Erythroblast (primary cell): ENCODE results near the gene METTL27.
"Not testable (repeated sequence)": the region's sequence is repeated elsewhere in the genome, so short reads cannot be mapped to it uniquely, and the experiment has no call there.

ENCODE experiments used
- DNase-seq, 2 experiments: peaks; one replicate each; lab custom pipeline; 2025; lab: John Stamatoyannopoulos, UW
- GATA1 ChIP-seq: IDR thresholded peaks from 2 replicates; pipeline ENCODE4 v1.6.1; 2011; ENCODE audit warnings: low read depth, mild to moderate bottlenecking, control low read depth, low read length, moderate library complexity
- POLR2A ChIP-seq: IDR thresholded peaks from 2 replicates; pipeline ENCODE4 v1.6.1; 2011; ENCODE audit warnings: mild to moderate bottlenecking, low read length

Gene METTL27

DNA sequence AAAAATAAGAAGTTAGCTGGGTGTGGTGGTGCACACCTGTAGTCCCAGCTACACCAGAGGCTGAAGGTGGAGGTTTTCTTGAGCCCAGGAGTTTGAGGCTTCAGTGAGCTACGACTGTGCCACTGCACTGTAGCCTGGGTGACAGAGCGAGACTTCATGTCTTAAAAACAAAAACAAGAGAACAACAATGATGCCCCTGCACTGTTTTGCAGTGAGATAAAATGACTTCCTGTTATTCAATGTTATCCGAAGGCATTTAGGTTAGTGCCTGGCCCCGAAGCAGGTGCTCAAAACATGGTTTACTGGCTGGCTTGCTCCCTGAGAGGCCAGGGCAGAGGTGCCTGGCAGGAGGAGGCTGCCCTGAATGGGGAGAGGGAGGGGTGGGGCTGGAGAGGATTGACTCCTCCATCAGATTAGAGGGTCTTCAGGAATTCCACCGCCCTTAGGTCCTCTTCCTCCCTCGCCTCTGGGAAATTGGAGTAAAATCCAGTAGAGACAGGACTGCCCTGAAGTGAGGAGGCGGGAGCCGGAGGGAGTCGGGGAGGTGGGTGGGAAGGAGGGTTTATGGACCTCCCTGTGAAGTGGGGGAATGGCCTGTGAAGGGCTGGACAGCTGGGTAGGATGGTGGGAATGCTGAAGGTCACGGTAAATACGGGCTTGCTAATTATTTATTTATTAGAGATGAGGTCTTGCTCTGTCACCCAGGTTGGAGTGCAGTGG lies 18.3 kb downstream of the METTL27 start:
- DNase-seq: no peak

DNA sequence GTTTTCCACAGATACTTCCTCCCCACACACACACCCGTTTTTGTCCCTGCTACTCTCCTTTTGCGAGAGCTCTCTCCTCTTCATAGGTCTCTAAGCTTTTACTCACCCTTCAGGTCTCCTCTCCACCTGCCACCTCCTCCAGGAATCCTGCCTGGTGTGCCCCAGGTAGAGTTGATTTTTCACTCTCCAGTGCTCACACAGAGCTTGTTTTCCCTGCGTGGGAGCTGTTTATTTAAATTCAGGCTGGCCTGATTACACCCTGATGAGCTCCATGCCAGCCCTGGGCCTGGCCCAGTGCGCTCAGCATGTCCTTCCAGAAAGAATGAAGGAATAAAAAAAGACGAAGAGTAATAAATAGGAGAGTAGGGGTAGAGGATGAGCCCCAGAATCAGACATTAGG lies 19.1 kb downstream of the METTL27 start:
- DNase-seq: no peak
- TF ChIP-seq GATA1: no peak
- TF ChIP-seq POLR2A: no peak

More for the DNA sequence above, 18.3 kb downstream of the METTL27 start:
- TF ChIP-seq GATA1 (no peak), POLR2A (no peak)

DNA sequence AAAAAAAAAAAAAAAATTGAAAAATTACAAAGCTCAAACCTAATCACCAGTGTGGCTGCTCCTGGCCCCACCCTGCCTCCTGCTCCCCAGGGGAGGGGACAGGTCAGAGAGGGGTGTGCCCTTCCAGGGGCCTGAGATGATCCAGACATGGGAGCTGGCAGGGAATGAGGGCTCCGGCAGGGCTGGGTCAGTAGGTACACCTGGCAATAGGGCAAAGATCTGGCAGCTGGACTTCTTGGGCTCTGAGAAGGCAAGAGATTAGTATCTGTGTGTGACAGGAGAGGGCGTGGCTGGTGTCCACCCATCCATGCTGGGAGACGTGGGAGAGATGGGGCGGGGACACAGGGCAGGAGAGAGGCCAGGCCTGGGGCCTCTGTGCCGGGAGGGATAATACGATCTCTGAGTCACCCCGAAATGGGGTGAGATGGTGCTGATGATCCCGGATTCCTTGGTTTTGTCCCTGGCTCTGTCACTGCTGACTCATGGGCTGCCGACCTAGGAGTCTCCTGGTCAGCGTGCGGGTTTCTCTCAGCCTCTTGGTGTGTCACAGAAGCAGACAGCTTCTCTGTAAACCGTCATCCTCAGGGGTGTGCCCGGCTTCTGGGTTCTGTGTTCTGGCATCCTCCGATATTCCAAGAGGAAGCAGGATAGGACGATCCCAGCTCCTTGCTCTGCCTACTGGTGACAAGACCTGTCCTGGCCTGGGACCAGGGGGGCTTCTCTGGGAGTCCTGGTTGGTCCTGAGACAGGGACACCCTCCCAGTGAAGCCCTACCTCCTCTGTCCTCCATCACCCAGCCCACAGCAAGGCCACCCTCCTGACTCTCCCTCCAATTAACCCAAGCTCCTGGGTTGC lies 19.8 kb downstream of the METTL27 start:
- no peak for TF ChIP-seq GATA1
- no peak for TF ChIP-seq POLR2A
- DNase-seq: peak; percentile 83 to 84

DNA sequence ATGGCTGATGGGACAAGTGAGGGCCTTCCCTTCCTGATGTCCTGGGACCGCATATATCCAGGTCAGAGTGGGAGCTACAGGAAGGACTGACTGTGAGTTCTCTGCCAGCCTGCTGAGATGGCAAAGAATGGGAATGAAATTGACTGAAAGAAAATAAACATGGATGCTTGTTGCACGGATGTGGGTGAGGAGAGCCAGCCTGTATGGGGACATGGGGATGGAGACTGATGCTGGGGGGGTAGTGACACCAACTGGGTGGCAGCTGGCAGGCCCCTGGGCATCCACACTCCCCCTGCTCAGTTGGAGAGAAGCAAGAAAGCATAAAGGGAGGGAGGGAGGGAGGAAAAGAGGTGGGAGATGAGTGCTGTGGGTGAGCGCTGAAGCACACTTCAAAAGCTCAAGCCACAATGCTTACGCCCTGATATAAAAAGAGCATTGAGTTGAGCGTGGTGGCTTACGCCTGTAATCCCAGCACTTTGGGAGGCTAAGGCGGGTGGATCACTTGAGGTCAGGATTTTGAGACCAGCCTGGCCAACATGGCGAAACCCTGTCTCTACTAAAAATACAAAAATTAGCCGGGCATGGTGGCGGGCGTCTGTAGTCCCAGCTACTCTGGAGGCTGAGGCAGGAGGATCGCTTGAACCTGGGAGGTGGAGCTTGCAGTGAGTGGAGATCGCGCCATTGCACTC lies 20.6 kb downstream of the METTL27 start:
- not testable (repeated sequence) for DNase-seq

DNA sequence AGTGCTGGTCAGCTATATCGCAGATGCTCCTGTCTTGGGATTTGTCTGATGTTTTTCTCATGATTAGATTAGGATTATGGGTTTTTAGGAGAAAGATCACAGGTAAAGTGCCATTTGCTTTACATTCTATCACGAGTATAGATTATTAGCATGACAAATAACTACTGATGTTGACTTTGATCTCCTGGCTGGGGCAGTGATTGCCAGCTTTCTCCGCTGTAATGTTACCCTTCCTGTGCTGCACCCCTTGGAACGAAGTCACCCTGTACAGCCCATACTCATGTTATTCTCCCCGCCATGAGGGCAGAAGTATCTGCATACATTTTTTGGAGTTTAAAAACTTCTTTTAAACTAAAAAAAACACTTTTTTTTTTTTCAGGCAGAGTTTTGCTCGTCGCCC lies 22.3 kb downstream of the METTL27 start:
- DNase-seq: no peak
- no peak for TF ChIP-seq POLR2A
- no peak for TF ChIP-seq GATA1

DNA sequence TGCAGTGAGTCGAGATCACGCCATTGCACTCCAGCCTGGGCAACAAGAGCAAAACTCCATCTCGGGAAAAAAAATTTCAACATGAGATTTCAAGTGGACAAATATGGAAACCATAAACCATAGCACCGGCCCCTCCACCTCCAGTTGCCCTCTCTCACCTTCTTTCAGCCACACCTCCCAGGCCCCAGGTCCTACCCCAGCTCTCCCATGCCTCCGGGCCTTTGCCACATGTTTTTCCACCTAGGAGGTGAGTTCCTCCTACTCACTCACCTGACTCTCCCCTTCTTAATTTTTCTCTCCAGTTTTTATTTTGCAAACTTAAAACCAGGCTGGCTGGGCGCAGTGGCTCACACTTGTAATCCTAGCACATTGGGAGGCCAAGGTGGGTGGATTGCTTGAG lies 25.2 kb downstream of the METTL27 start:
- DNase-seq: no peak
- TF ChIP-seq GATA1 (no peak), POLR2A (no peak)

DNA sequence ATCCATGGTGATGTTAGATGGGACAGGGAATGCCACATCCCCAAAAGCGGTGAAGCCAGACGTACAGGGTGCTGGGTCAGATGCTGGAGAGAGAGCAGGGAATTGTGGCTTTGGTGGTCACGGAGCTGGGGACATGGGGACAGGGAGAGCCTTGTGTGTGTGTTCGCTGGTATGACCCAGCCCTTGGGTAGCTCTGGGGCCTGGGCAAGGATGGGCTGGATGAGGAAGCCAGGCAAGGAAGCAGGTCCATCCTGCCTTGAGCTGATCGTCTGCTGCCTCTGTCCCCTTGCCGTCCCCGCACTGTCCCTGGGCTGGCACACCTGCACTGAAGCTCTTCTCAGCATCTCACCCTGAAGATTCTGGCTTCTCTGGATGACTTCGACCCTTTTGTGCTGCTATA lies 26.9 kb downstream of the METTL27 start:
- DNase-seq: no peak
- TF ChIP-seq GATA1 (no peak), POLR2A (no peak)

DNA sequence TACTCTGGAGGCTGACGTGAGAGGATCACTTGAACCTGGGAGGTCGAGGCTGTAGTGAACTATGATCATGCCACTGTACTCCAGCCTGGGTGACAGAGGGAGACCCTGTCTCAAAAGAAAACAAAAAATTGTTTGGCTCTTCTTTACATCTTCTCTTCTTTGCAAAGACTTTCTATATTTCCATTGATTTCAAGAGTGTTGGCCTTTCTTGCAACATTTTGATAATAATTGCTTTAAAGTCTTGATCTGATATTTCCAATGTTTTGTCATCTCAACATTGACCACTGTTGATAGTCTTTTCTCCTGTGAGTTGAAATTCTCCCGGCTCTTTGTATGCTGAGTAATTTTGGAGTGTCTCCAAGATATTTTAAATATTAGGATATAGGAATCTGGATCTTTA lies 29.3 kb downstream of the METTL27 start:
- TF ChIP-seq POLR2A (no peak), GATA1 (no peak)
- DNase-seq: no peak

DNA sequence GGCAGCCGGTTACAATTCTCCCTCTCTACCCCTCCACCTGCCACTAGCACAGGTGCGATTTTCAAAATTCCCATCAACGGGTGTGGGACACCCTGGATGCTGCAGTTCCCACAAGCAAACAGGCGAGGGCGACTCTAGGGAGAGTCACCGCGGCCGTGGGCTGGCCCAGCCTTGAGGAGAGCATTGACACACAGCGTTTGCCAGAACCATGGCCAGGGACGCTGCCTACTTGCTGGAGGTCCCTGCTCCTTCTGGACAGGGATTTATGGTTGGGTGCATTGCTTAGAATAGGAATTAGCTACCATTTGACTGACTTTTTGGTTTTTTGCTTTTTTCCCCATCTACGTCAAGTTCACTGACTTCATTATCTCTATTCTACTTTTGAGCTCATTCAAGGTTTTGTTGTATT lies 30.6 kb downstream of the METTL27 start:
- peak; percentile 65 to 79 for DNase-seq
- no peak for TF ChIP-seq GATA1
- TF ChIP-seq POLR2A: no peak

DNA sequence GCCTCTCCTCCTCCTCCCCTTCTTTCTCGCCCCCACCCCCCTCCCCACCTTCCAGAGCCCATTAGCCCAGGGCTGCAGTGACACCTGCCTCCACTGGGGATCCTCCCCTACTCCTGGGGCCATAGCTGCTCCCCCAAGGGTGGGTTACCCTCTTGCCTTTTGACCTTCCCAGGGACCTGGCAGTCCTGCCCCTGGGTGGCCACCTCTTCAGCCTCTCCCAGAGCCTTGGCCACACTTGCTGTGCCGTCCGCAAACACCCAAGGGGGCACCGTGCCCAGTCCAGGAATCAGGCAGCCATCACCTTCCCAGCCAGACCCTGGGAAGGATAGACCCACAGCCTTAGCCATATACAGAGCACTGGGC lies 31.3 kb downstream of the METTL27 start:
- DNase-seq: no peak
- TF ChIP-seq GATA1 (no peak), POLR2A (no peak)

DNA sequence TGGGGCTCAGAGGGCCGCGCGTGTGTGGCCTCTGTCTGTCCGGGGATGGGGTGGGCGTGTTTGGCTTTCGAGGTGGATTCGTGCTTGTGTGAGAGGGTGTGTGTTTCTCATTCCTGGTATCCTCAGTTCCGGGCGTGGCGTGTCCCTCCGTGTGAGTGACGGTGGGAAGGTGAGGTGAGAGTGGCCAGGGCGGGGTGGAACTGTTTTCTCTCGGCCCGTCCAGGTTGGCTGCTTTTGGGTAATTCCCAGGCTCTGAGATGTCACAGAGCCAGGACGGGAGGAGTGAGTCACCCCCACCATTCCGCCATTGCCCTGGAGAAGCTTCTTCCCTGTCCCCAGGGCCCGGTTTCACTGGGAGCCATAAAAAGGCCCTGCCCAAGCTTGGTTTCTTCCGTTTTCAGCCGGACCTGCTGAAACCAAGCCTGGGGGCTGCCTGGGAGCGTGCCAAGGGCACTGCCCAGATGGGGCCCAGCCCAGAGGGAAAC lies 32.8 kb downstream of the METTL27 start:
- TF ChIP-seq POLR2A: no peak
- DNase-seq: no peak

DNA sequence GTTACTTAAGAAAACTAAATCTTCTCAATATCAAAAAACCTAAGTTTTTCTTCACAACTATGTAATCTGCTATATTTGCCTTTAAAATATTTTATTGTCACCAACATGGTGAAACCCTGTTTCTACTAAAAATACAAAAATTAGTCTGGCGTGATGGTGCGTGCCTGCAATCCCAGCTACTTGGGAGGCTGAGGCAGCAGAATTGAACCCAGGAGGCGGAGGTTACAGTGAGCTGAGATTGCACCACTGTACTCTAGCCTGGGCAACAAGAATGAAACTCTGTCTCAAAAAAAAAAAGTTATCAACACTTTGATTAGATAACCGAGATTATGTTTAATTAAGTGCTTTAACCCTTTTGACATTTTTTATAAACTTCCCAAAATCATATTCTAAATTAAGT lies 39.9 kb downstream of the METTL27 start:
- no peak for TF ChIP-seq GATA1
- no peak for TF ChIP-seq POLR2A
- DNase-seq: no peak

DNA sequence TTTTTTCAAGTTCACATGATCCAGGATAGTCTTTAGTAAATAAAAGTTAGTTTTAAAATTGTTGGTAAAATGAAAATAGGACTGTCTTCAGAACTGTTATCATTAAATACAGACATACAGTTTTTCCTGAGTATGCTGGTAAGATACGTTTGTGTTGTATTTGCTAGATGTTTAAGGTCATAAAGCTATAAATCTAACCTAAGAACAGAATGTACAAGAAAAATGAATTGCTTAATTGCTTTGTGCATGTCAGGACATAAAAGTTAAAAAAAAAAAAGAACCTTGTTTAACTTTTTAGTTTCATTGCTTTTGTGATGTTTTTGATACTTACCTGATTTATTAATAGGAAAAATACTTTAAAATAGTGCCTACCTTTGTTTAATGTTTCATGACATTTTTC lies 40.7 kb downstream of the METTL27 start:
- no peak for DNase-seq
- TF ChIP-seq GATA1 (no peak), POLR2A (no peak)
